IPS-NIHi11 (cell line): ENCODE results near the gene RAB20.
"Not testable (repeated sequence)": the region's sequence is repeated elsewhere in the genome, so short reads cannot be mapped to it uniquely, and the experiment has no call there.

Experiments
- DNase-seq: peaks from one replicate; pipeline ENCODE4 v3.0.0; 2012; ENCODE audit warnings: mixed read lengths, low spot score

RAB20 gene

DNA sequence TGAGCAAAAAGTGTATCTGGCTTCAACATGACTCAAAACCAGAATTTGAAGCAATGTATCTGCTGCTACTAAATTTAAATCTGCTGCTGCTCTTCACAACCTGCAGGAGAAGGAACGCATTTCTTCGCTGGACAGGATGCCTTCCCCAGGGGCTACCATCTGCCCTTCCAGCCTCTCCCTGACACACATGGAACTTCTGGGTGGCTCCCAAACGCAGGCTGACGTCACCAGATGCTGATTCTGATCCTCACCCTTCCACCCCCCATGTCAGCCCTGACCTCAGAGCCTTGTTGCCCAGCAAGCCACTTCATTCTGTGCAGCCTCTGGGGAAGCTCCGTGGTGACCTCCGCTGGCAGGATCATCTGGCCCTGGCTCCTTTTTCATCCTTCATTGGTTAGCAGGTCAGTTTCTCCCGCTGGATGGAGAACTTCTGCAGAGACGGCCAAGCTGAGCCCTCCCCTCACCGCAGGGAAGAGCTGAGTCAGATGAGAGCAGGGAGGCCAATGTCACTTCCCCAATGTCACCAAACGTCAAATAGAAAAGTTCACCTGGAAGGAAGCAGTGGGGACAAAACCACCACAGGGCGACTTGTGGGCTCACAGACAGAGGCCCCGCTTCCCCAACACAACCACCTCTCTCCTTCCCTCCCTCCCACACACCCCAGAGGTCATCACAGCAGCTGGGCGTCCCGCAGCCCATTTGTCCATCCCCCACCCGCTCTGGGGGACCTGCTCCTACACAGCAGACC, 14.0 kb upstream of the RAB20 start:
- peak; percentile 60 for DNase-seq

DNA sequence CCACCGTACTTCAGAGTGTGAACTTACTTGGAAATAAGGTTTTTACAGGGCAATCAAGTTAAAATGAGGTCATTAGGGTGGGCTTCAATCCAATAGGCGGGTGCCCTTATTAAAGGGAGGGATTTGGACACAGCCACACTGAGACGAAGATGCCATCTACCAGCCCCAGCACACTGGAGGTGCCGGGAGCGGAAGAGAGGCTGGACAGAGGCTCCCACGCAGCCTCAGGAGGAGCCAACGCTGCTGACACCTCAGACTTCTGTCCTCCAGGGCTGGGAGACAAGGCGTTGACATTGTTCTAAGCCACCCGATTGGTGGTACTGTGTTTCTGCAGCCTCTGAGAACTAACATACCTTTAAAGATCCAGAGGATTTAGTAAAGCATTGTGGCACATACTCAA, 12.6 kb upstream of the RAB20 start:
- no peak for DNase-seq

DNA sequence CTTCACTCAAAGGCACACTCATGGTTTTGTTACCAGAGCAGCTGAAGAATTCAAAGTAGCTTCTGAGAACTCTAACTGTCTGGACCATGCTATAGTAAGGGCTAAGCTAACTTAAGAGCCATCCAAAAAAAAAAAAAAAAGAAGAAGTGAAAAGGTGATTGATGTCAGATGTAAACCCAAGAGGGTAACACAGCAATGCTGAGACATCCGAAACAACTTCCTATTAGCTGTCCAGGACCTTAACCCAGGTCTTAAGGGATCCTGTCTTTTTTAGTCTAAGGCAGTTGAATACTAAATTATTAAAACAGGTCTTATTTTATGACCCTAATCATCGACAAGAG, 11.2 kb upstream of the RAB20 start:
- DNase-seq = no peak

DNA sequence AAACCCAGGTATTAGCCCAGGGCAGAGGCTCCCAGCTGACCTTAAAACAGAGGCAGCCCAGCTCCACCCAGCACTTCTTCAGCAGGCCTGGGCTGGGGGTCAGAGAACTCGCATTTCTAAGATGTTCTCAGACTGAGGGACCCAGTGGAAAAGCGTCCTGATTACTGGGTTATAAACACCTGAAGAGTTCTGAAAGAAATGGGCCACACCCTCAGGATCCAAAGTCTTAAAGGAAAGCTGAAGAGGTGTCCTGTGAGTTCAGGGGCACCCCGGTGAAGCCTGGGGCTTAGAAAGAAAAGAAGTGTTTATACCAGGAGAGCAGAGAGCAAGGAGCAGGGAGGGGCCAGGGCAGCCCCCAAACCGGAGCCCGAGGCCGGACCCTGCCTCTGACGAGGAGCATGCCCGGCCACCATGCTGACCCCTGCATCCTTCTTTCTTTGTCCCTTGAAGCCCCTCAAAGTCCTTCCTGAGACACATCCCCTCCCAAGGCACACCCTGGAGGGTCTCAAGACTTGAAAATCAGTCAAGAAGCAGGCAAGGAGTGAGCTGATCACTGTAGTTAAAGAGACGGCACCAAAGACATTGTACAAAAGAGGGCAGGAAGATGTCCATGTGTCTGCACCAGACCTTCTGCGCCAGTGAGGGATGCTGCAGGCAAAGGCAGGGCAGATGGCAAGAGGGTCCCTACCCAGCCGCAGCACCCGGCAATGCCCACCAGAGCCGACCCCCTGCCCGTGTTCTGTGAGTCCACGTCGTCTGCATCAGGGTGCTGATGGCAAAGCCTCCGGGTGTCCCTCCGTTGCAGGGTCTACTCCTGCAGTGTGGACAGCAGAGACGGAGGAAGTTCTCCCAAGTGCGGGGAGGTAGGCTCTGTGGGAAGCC, 10.6 kb upstream of the RAB20 start:
- no peak for DNase-seq

DNA sequence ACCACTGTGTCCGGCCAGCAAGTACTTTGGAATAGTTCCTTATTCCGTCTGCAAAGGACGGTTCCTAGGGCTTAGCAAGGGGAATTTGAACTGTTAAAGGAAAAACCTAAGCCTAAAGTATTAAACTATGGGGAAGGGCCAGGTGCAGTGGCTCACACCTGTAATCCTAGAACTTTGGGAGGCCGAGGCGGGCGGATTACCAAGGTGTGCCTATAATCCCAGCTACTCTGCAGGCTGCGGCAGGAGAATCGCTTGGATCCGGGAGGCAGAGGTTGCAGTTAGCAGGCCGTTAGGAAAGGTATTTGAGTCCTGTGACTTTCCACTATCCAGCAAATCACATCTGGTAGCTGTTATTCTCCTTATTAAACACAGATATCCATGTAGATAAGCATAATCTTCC, 9.4 kb upstream of the RAB20 start:
- no peak for DNase-seq

DNA sequence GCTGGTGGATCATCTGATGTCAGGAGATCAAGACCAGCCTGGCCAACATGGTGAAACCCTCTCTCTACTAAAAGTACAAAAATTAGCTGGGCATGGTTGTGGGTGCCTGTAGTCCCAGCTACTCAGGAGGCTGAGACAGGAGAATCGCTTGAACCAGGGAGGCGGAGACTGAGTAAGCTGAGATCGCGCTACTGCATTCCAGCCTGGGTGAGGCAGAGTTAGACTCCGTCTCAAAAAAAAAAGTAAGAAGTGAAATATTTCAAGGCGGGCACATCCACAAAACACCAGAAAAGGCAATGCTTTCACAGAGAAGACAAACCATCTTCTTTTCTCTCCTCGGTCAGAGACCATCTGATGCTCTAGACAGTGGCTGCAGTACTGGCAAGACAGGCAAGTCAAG, 8.4 kb upstream of the RAB20 start:
- not testable (repeated sequence) for DNase-seq

DNA sequence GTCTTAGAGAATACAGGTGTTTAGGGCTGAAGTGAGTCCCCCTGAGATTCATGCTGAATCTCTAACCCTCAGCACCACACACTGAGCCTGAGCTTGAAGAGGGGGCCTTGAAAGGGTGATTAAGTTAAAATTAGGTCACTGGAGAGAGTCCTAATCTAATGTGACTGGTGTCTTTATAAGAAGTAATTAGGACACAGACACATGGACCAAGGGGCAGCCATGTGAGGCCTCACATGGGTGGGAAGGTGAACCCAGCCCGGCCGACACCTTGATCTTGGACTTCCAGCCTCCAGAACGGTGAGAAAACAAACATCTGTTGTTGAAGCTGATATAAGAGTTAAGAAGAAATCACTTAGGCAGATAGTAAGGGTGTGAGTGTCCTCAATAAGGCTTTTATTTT, 7.1 kb upstream of the RAB20 start:
- DNase-seq = no peak

DNA sequence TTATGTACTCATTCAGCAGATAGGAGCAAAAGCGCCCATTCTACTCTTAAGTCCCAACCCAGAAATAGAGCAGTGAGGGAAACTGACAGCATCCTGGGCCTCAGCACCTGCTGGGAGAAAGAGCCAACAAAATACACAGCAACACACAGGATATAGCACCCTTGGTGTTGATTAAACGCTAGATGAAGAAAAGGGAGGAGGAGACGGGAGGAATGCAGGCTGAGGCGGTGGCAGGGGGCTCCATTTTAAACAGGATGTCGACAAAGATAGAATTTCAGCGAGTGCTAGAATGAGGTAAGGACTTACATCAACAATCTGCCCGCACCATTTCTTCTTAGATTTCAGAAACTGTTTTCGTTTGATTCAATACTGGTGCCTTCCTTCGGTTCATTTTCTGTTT, 4.6 kb upstream of the RAB20 start:
- DNase-seq = no peak

DNA sequence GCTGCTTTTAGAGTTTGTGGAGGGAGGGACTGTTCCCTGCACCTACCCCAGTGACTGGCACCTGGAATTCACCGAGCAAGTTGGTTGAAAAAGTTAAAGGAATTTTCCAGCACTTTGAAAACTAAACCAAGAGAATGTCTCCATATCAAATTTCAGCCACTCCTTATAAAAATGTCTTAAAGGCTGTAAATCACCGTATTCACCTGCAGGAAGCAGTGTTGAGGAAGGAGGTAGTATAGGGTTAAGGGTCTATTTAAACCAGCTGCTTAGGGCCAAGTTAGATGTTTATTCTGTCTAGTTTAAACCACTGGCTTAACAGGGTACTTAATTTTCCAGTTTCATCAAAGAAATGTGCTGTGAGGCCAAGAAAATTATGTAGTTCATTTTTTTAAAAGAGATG, 3.8 kb upstream of the RAB20 start:
- DNase-seq = no peak

DNA sequence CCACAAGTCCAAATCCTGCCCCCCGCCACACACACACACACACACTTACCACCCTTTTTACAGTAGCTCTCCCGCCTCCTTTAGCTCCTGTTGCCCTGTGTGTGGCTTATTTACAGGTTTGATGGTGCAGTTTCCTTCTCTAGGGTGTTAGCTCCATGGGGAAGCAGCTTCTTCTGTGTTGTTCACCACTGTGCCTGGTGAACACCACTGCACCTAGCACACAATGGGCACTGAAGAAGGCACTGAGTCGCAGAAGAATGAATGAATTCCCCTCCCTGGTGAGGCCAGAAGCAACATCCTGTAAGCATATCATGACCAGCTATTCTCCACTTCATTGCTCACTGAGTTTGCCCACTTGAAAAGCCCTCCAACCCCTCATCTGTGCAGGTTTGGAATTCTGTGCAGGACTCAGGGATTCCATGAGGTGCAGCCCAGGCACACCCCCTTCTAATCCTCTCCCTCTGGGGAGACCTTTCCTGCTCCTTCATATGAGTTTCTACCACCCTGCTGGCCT, 3.0 kb upstream of the RAB20 start:
- DNase-seq = no peak

DNA sequence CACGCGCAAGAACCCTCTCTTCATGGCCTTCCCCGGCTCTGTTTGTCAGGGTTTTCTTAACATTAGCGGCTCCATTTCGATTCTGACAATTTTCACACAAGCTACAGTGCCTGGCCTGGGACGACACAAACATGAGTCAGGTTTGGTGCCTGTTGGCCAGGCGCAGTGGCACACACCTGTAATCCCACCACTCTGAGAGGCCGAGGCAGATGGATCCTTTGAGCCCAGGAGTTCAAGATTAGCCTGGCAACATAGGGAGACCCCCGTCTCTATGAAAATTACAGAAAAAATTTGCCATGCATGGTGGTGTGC, 1.9 kb upstream of the RAB20 start:
- no peak for DNase-seq

DNA sequence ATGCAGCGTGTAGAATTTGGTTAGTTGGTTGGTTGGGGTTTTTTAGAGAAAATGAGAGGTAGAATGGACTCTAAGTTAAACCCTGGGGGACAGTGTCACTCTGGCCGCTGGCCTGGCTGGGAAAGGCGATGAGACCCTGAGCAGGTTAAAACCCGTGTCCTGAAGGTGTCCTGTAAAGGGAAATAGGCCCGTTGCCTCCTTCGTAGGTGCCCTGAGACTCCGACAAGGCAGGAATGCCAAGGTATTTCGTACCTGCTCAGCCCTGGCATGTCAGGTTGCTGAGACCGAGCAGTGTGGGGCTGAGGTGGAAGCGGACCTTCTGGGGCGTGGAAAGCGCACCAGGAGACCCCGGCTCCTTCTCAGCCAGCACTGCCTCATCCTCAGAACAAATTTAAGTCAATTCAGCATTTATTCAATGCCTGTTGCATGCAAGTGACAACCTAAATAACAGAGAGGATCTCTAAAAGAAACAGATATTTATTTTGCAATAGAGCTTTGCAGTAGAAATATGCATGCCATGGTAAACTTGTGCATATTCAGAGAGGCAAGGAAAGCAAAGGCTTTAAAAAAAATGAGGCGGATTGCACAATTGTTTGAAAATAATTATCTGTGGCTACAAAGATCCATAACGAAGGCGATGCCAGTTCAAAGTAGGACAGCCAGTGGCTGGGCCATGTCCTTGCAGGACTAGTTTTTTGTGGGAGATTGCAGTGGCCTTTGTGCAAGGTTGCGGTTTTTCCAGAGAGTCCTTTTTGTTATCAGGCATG, 1.4 kb upstream of the RAB20 start:
- DNase-seq = no peak

DNA sequence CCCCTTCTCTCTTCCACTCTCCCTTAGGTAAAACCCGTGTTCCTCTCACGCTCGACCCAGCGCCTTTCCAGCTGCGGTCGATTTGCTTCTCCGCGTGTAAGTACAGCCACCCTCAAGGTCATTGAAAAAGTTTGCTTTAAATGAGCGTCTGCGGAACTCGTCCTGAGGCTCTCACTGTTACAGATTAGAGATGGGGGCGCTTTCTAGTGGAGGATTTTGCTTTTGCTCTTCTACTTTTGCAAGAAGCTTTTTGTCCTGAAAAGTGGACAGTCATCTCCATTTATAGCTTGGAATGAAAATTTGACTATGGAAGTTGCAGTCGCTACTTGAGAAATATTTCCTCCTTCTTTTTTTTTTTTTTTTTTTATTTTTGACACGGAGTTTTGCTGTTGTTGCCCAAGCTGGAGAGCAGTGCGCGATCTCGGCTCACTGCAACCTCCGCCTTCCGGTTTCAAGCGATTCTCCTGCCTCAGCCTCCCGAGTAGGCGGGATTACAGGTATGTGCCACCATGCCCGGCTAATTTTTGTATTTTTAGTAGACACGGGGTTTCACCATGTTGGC, 595 bp upstream of the RAB20 start:
- DNase-seq = no peak

DNA sequence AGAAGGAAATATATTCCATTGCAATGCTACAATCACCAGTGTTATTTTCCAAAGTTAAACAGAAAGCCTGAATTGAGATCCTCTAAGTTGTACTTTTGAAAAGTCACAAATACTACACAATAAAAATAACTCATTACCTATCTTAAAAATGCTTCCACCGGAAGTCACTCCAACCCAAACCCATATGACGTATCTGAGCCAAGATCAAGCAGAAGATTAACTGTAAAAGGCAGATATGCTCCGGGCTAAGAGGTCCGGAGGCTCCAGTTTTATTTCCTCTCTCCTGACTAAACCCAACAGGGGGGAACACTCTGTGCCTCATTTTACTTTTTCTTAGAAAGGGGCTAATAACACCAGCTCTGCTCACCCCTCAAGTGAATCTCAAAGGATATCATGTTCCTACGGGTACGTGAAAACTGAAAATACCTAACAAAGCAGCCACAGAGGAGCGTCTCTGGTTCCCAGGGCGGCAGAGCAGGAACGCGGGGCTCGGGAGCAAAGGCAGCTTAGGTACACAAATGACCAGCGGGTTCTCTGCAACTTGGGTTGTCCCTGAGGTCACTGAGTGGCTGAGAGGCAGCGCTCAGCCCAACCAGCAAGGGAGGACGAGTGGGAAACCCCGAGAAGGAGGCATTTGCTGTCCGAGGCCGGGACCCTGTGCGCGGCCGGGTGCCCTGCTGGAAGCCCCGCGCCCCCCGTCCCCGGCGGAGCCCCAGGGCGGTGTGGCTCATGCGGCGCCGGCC, 750 bp downstream of the RAB20 start:
- peak; percentile 81 for DNase-seq

DNA sequence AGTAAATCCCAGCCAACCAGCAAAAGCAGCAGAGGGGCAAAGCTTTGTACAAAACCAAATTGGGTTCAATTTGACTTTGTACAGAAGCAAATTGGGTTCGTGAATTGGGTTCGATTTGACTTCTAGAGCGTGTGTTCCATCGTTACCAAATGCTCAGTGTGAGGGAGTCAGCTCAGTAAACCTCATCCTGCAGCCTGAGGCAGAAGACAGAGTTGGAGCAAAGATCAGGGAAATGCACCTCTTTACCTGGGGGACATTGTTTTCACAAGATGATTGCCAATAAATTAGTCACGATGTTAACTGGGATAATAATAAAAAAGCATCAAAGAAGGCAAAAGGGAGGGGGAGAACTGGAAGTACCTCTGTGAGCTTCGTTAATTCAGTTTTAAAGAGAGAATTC, 1.5 kb downstream of the RAB20 start:
- no peak for DNase-seq

DNA sequence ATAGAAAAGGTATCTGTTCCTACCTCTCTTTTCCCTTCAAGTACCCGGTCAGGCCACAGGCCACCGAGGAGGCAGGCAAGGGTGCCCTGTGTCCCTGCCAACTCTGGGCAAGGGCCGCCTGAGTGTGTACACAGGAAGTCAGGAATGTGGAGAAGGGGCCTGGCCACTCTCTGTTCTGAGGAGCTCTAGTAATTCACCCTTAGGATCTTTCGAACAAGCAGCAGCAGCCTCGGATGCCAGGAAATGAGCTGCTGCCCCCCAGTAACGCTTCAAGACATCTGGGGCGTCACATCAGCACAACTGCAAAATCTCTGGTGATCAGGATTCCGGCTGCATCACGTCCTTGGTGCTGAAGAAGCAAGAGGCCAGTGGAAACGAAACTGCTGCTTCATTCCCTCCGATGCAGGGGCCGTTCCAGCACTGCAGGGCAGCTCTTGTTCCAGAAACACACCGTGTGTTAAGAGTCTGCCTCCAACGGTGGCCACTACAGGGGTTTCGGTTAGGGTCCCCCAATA, 2.0 kb downstream of the RAB20 start:
- no peak for DNase-seq

DNA sequence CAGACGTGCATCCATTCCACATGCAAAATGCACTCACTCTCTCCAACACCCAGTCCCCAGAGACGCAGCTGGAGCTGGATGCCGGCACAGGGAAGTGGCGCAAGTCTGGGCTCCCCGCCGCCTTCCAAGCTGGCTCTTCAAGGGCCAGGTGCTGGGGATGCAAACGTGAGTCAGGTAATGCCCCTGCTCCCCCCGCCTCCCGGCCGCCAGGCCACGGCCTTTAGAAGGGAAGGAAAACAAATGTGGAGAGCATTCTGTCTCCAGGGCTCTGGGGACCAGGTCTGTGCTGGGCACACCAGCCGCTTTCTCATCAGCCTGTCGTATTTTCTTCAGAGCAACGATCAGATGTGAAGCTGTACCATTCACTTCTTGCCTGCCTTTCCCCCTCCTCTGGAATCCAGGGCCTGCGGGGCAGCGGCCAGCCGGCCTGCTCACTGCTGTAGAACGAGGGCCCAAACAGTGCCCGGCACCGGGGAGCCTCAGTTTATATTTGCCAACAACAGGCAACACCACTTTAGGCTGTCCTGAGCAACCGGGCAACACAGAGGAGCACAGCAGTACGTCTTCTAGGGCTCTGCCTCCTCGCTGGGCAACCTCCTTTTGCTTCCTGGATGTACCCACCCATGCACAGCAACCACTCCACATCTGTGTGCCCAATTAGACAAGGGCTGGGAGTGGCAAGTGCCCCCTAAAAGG, 3.8 kb downstream of the RAB20 start:
- DNase-seq = no peak

DNA sequence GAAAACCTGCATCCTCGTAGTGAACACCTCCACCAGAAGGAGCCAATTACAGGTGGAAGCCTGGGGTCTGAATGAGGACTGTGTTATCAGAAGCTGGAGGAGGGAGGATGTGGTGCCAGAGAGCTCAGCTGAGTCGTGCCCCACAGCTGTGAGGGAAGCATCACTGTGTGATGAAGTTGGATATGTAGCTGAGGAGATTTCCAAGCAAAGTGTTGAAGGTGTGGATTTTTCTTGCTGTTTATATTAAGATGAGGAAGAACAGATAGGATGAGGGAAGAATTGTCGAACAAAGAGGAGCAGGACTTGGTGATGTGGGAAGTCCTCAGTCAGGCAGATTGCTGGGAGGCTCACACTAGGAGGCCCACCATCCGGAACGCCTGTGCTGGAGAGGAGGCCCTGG, 4.4 kb downstream of the RAB20 start:
- DNase-seq = no peak

DNA sequence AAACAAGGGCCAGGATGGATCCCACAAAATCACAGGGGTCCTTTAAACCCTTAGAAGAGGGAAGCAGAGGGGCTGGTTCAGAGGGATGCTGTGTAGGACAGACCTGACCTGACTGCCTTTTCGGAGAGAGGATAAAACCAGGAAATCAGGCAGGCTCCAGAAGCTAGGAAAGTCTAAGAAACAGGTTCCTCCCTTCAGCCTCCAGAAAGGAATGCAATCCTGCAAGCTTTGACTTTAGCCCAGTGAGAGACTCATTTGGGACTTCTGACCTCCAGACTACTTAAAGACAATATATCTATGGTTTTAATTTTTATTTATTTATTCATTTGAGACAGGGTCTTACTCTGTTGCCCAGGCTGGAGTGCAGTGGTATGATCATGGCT, 5.3 kb downstream of the RAB20 start:
- no peak for DNase-seq

DNA sequence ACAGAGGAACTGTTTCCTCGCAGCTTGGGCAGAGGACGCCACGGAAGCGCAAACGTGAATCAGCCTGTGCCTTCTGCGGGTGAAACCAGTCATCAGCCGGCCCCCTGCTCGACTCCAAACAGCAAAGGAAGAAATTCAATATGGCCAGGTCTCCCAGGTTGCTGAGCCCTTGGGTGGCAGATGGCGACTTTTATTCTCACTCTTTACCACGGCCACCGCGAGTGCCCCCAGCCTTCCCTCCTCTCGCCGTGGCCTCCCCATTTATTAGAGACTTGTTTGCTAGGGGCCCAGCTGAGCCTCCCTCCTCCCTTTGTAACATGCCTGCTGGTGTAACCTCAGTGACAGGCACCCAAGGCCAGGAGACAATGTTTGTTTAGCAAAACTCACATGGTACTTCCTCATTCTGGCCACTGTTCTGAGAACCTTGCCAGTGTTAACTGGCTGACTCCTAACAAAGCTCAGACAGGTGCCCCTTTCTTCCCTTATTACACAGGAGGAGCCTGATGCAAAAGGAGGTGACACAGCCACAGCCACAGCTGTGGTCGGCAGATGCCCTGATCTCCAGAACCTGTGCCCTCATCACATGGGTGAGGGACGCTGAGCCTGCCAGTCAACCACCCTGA, 5.8 kb downstream of the RAB20 start:
- no peak for DNase-seq

DNA sequence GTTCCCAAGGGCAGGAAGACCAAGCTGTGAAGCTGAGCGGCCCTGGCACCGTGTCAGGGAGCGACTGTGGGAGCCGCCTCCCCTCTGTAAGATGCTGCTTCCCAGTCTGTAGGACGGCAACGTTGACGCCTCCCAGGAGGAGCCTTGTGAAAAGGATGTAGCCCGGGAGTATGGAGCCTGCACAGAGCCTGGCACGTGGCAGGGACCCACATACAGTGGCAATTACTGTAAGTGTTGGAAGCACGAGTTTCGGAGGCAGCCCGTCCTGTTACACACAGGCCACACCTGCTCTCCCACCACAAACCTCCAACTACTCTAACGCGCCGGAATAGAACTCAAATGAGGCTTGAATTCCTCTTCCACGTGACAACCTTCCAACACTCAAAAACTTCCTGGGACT, 6.6 kb downstream of the RAB20 start:
- DNase-seq = no peak
